Endothelial cell of umbilical vein (primary cell): ENCODE measurements around the gene MRGPRD.

Experiments used
- FOS ChIP-seq: IDR thresholded peaks from 2 replicates; pipeline ENCODE4 v1.6.1; 2011; ENCODE audit warnings: mild to moderate bottlenecking, low read length, moderate library complexity, borderline replicate concordance; ENCODE audit not compliant: insufficient read depth
- POLR2A ChIP-seq: IDR thresholded peaks from 2 replicates; pipeline ENCODE4 v1.6.1; 2012; ENCODE audit warnings: low read depth, mild to moderate bottlenecking, control low read depth, low read length
- POLR2AphosphoS5 ChIP-seq: IDR thresholded peaks from 2 replicates; pipeline ENCODE4 v1.6.1; 2012; ENCODE audit warnings: low read depth, mild to moderate bottlenecking, control low read depth, low read length, moderate library complexity; ENCODE audit not compliant: insufficient read depth
- TF ChIP-seq, protein P1 (sequence below), 2 donors: IDR thresholded peaks; 1 replicate in 1 of 2; 2 replicates in 1 of 2; pipeline ENCODE4 v1.5.1; 2011; ENCODE audit warnings: low read length in 2 of 2, mild to moderate bottlenecking in 2 of 2, moderate library complexity in 2 of 2, control low read depth in 1 of 2, inconsistent platforms in 1 of 2, low read depth in 1 of 2; ENCODE audit not compliant: insufficient read depth in 1 of 2; ENCODE audit errors: extremely low read depth in 1 of 2
- TF ChIP-seq, protein P2 (sequence below): IDR thresholded peaks from 2 replicates; pipeline ENCODE4 v1.6.1; 2011; ENCODE audit not compliant: insufficient read depth, insufficient read length

DNA sequence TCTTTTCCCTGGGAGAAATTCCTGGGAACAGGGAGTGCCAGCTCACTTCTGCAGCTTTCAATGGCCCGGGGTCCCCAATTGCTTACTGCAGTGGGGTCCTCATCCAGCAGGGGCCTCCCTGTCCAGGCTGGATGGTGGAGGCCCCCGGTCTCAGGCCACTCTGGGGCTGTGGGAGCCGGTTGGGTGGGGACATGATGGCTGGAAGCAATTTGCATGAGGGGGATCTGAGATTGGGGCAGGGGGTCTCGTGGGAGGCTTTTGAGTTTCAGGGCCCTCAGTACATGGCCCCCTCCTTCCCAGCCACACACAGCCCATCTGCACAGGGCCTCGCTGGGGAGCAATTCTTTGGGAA, 25.2 kb downstream of the MRGPRD start:
- TF ChIP-seq POLR2A (no peak), FOS (no peak), POLR2AphosphoS5 (no peak)
- TF ChIP-seq, protein P1, sequence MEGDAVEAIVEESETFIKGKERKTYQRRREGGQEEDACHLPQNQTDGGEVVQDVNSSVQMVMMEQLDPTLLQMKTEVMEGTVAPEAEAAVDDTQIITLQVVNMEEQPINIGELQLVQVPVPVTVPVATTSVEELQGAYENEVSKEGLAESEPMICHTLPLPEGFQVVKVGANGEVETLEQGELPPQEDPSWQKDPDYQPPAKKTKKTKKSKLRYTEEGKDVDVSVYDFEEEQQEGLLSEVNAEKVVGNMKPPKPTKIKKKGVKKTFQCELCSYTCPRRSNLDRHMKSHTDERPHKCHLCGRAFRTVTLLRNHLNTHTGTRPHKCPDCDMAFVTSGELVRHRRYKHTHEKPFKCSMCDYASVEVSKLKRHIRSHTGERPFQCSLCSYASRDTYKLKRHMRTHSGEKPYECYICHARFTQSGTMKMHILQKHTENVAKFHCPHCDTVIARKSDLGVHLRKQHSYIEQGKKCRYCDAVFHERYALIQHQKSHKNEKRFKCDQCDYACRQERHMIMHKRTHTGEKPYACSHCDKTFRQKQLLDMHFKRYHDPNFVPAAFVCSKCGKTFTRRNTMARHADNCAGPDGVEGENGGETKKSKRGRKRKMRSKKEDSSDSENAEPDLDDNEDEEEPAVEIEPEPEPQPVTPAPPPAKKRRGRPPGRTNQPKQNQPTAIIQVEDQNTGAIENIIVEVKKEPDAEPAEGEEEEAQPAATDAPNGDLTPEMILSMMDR (IDR thresholded peaks at IDR 0.05; ENCODE audit: extremely low read depth in 1 of 2, insufficient read depth in 1 of 2, low read depth in 1 of 2, low read length in 2 of 2) = no peak
- TF ChIP-seq, protein P2, sequence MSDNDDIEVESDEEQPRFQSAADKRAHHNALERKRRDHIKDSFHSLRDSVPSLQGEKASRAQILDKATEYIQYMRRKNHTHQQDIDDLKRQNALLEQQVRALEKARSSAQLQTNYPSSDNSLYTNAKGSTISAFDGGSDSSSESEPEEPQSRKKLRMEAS = no peak
